Loucy (cell line): Measurements from ENCODE around the gene ZNF536.

ENCODE experiments used
- CTCF ChIP-seq: fragments of 200-600 bp; sonication (generic); conservative IDR thresholded peaks from 2 replicates; pipeline ENCODE4 v1.5.1; 2014; ENCODE audit warnings: mild to moderate bottlenecking, antibody characterized with exemption, low read length
- EZH2phosphoT487 ChIP-seq: fragments of 200-600 bp; IDR thresholded peaks from 2 replicates; pipeline ENCODE4 v1.6.1; 2018; ENCODE audit warnings: antibody characterized with exemption, mild to moderate bottlenecking, moderate library complexity, borderline replicate concordance

GRCh38 chr19:30528919-30529318 is 156.7 kb downstream of the ZNF536 start:
- TF ChIP-seq CTCF (no peak), EZH2phosphoT487 (no peak)
